H9 (cell line): ENCODE data around the gene SEMA6A. TPM values are rescaled to one million over a fixed set of nuclear protein-coding genes. Genes with fewer than 3 reads are reported as not detected.

ENCODE experiments used
- DNase-seq: peaks from one replicate; pipeline ENCODE4 v3.0.0-alpha.2; 2017
- H2AFZ ChIP-seq: one replicate; pipeline ENCODE4 v1.6.1; 2013; ENCODE audit warnings: mild to moderate bottlenecking, low read length, control low read depth, moderate library complexity
- H2AK5ac ChIP-seq: 2 replicates; pipeline ENCODE4 v1.6.1; 2013; ENCODE audit warnings: low read length, control low read depth, mixed read lengths; ENCODE audit not compliant: insufficient read length
- H2BK120ac ChIP-seq: one replicate; pipeline ENCODE4 v1.6.1; 2013; ENCODE audit warnings: low read depth, mild to moderate bottlenecking, low read length, control low read depth, inconsistent platforms; ENCODE audit not compliant: poor library complexity, severe bottlenecking
- H2BK12ac ChIP-seq: 2 replicates; pipeline ENCODE4 v1.6.1; 2013; ENCODE audit warnings: low read length, control low read depth, mixed read lengths, low read depth; ENCODE audit not compliant: insufficient read length
- H2BK15ac ChIP-seq: 2 replicates; pipeline ENCODE4 v1.6.1; 2013; ENCODE audit warnings: low read depth, low read length, control low read depth
- H2BK20ac ChIP-seq: one replicate; pipeline ENCODE4 v1.6.1; 2013; ENCODE audit warnings: low read depth, mild to moderate bottlenecking, low read length, control low read depth, inconsistent platforms; ENCODE audit not compliant: poor library complexity, severe bottlenecking
- H2BK5ac ChIP-seq: 2 replicates; pipeline ENCODE4 v1.6.1; 2013; ENCODE audit warnings: low read length, control low read depth, mixed read lengths; ENCODE audit not compliant: insufficient read length
- H3K14ac ChIP-seq: 2 replicates; pipeline ENCODE4 v1.6.1; 2013; ENCODE audit warnings: low read length, control low read depth; ENCODE audit not compliant: insufficient read depth
- H3K18ac ChIP-seq: 2 replicates; pipeline ENCODE4 v1.6.1; 2013; ENCODE audit warnings: low read depth, mild to moderate bottlenecking, mixed read lengths, low read length, control low read depth; ENCODE audit not compliant: insufficient read length
- H3K23ac ChIP-seq: 2 replicates; pipeline ENCODE4 v1.6.1; 2013; ENCODE audit warnings: low read length, control low read depth, mixed read lengths, low read depth; ENCODE audit not compliant: insufficient read length
- H3K23me2 ChIP-seq: 2 replicates; pipeline ENCODE4 v1.6.1; 2013; ENCODE audit warnings: low read depth, mild to moderate bottlenecking, mixed read lengths, low read length, control low read depth; ENCODE audit not compliant: insufficient read length, poor library complexity, severe bottlenecking
- H3K27ac ChIP-seq: 2 replicates; pipeline ENCODE4 v1.5.1; 2013; ENCODE audit warnings: low read length, control low read depth, mixed read lengths, low read depth; ENCODE audit not compliant: insufficient read length
- H3K27me3 ChIP-seq: 2 replicates; pipeline ENCODE4 v1.6.1; 2013; ENCODE audit warnings: low read length, control low read depth, inconsistent platforms; ENCODE audit not compliant: insufficient read depth
- H3K4ac ChIP-seq: 2 replicates; pipeline ENCODE4 v1.6.1; 2013; ENCODE audit warnings: low read depth, mild to moderate bottlenecking, control low read depth, inconsistent platforms, low read length, moderate library complexity
- H3K4me1 ChIP-seq: 2 replicates; pipeline ENCODE4 v1.6.1; 2013; ENCODE audit warnings: low read length, control low read depth, inconsistent platforms; ENCODE audit not compliant: insufficient read depth
- H3K4me2 ChIP-seq: 2 replicates; pipeline ENCODE4 v1.6.1; 2013; ENCODE audit warnings: low read length, control low read depth, mixed read lengths; ENCODE audit not compliant: insufficient read length, insufficient read depth
- H3K56ac ChIP-seq: 2 replicates; pipeline ENCODE4 v1.6.1; 2013; ENCODE audit warnings: low read depth, mild to moderate bottlenecking, mixed read lengths, low read length, control low read depth; ENCODE audit not compliant: insufficient read length
- H3K79me1 ChIP-seq: 2 replicates; pipeline ENCODE4 v1.6.1; 2013; ENCODE audit warnings: low read depth, mild to moderate bottlenecking, moderate library complexity, low read length, control low read depth, inconsistent platforms; ENCODE audit not compliant: insufficient read depth, poor library complexity, severe bottlenecking
- H3K79me2 ChIP-seq: 2 replicates; pipeline ENCODE4 v1.6.1; 2013; ENCODE audit warnings: low read length, control low read depth, inconsistent platforms; ENCODE audit not compliant: insufficient read depth
- H3K9ac ChIP-seq: 2 replicates; pipeline ENCODE4 v1.6.1; 2013; ENCODE audit warnings: low read length, control low read depth, mixed read lengths; ENCODE audit not compliant: insufficient read length; ENCODE audit errors: extremely low read depth
- H3K9me3 ChIP-seq: one replicate; pipeline ENCODE4 v1.6.1; 2013; ENCODE audit warnings: low read depth, low read length, inconsistent platforms; ENCODE audit not compliant: control insufficient read depth
- H3T11ph ChIP-seq: one replicate; pipeline ENCODE4 v1.6.1; 2013; ENCODE audit warnings: mild to moderate bottlenecking, low read length, control low read depth, inconsistent platforms
- H4K20me1 ChIP-seq: one replicate; pipeline ENCODE4 v1.6.1; 2013; ENCODE audit not compliant: control insufficient read depth, insufficient read length, insufficient read depth
- H4K5ac ChIP-seq: 2 replicates; pipeline ENCODE4 v1.6.1; 2013; ENCODE audit warnings: low read depth, mild to moderate bottlenecking, mixed read lengths, low read length, control low read depth; ENCODE audit not compliant: insufficient read length
- H4K8ac ChIP-seq: replicated peaks from 2 replicates; pipeline ENCODE4 v1.6.1; 2013; ENCODE audit warnings: low read length, control low read depth, mixed read lengths, low read depth; ENCODE audit not compliant: insufficient read length
- H4K91ac ChIP-seq: 2 replicates; pipeline ENCODE4 v1.6.1; 2013; ENCODE audit warnings: low read depth, mild to moderate bottlenecking, moderate library complexity, mixed read lengths, low read length, control low read depth; ENCODE audit not compliant: insufficient read length
- H3K27ac Mint-ChIP-seq, 3 experiments: 2 replicates in 2 of 3; 3 replicates in 1 of 3; pipeline ENCODE4 v1.8.0; 2020 to 2021; ENCODE audit warnings: mixed read lengths in 3 of 3, mild to moderate bottlenecking in 1 of 3, moderate library complexity in 1 of 3
- H3K27me3 Mint-ChIP-seq: 2 replicates; pipeline ENCODE4 v1.8.0; 2021; ENCODE audit warnings: low read depth, mild to moderate bottlenecking, moderate library complexity, mixed read lengths
- H3K36me3 Mint-ChIP-seq, 3 experiments: 2 replicates in 2 of 3; 3 replicates in 1 of 3; pipeline ENCODE4 v1.8.0; 2020 to 2021; ENCODE audit warnings: low read depth in 3 of 3, mixed read lengths in 3 of 3; ENCODE audit not compliant: insufficient read depth in 1 of 3
- H3K4me1 Mint-ChIP-seq, 2 experiments: 2 replicates each; pipeline ENCODE4 v1.8.0; 2020; ENCODE audit warnings: mixed read lengths in 2 of 2
- H3K4me3 Mint-ChIP-seq, 2 experiments: 2 replicates in 1 of 2; 3 replicates in 1 of 2; pipeline ENCODE4 v1.8.0; 2020 to 2021; ENCODE audit warnings: mild to moderate bottlenecking in 2 of 2, mixed read lengths in 2 of 2, moderate library complexity in 1 of 2
- H3K9me3 Mint-ChIP-seq, 2 experiments: 2 replicates in 1 of 2; 3 replicates in 1 of 2; pipeline ENCODE4 v1.8.0; 2020; ENCODE audit warnings: mild to moderate bottlenecking in 2 of 2, mixed read lengths in 2 of 2, moderate library complexity in 1 of 2
- WGBS: extraction: QIAGEN DNeasy Blood & Tissue Kit; methylation state at CpG from one replicate; pipeline ENCODE4 v1.1.7; 2013; ENCODE audit warnings: missing lambda C conversion rate, low lambda C conversion rate, mixed read lengths; ENCODE audit not compliant: insufficient read length; ENCODE audit errors: extremely low coverage; 5-methylcytosine and 5-hydroxymethylcytosine counted together
- total RNA-seq: library from RNA; stranded (reverse); gene quantifications from 2 replicates; pipeline ENCODE4 v1.2.1, GENCODE V29; 2021
- TF ChIP-seq, protein P1 (sequence below): fragments of 200-600 bp; sonication (generic); conservative IDR thresholded peaks from 3 replicates; pipeline ENCODE4 v1.8.0; 2021; ENCODE audit warnings: antibody characterized with exemption, mild to moderate bottlenecking

SEMA6A gene
- total RNA-seq, 1 experiment from 2014 or later: 354 TPM

GRCh38 chr5:116449458-116449857 lies 125.2 kb downstream of the SEMA6A start:
- Histone ChIP-seq H3T11ph (no peak overlapping the region), H4K8ac (no peak overlapping the region), H3K23ac (no peak overlapping the region), H2BK20ac (no peak overlapping the region), H2BK5ac (no peak overlapping the region), H3K4me2 (no peak overlapping the region), H3K27ac (no peak overlapping the region), H4K20me1 (no peaks in the 10 kb centered on the region), H3K4me1 (peaks cover 11% of the 10 kb centered on the region; the same call in 1 of the 2 replicates), H3K79me1 (no peaks in the 10 kb centered on the region), H3K23me2 (no peaks in the 10 kb centered on the region), H2BK120ac (no peak overlapping the region), H3K18ac (no peak overlapping the region), H3K56ac (no peak overlapping the region), H3K79me2 (no peaks in the 10 kb centered on the region), H2AFZ (no peak overlapping the region), H2AK5ac (no peak overlapping the region), H3K9ac (no peak overlapping the region), H4K5ac (no peak overlapping the region), H3K14ac (no peak overlapping the region), H3K9me3 (no peaks in the 10 kb centered on the region), H3K27me3 (no peaks in the 10 kb centered on the region), H3K4ac (no peak overlapping the region), H4K91ac (no peak overlapping the region), H2BK12ac (no peak overlapping the region), H2BK15ac (no peak overlapping the region)
- H3K4me3 Mint-ChIP-seq: peak overlapping the region in 1 of 2 experiments; percentile 17; a peak in 2 of 5 replicates
- H3K27ac Mint-ChIP-seq: peak overlapping the region; percentile 31 to 79 (median 44); a peak in 6 of 7 replicates
- H3K4me1 Mint-ChIP-seq: peaks cover 57 to 74% of the 10 kb centered on the region in 2 experiments
- H3K27me3 Mint-ChIP-seq: 0 out of 2 replicates have a peak, but pooled peaks cover 1% of the 10 kb centered on the region
- TF ChIP-seq, protein P1, sequence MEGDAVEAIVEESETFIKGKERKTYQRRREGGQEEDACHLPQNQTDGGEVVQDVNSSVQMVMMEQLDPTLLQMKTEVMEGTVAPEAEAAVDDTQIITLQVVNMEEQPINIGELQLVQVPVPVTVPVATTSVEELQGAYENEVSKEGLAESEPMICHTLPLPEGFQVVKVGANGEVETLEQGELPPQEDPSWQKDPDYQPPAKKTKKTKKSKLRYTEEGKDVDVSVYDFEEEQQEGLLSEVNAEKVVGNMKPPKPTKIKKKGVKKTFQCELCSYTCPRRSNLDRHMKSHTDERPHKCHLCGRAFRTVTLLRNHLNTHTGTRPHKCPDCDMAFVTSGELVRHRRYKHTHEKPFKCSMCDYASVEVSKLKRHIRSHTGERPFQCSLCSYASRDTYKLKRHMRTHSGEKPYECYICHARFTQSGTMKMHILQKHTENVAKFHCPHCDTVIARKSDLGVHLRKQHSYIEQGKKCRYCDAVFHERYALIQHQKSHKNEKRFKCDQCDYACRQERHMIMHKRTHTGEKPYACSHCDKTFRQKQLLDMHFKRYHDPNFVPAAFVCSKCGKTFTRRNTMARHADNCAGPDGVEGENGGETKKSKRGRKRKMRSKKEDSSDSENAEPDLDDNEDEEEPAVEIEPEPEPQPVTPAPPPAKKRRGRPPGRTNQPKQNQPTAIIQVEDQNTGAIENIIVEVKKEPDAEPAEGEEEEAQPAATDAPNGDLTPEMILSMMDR: no peak
- DNase-seq: no peak
- peaks cover 32 to 80% (median 57%) of the 10 kb centered on the region in 3 experiments; a peak in 6 of 7 replicates for H3K36me3 Mint-ChIP-seq
- no CpG with 5 or more reads among the region's 3 CpGs for WGBS
- H3K9me3 Mint-ChIP-seq: no peaks in the 10 kb centered on the region
